ENCODE results near the gene SLC10A1. TPM values are rescaled to one million over a fixed set of nuclear protein-coding genes. Genes with fewer than 3 reads are reported as not detected.
A peak's percentile ranks its signal among the peaks of the same experiment; 100 is the strongest.

The SLC10A1 gene
- total RNA-seq, 2 experiments from 2014 or later: not detected

DNA sequence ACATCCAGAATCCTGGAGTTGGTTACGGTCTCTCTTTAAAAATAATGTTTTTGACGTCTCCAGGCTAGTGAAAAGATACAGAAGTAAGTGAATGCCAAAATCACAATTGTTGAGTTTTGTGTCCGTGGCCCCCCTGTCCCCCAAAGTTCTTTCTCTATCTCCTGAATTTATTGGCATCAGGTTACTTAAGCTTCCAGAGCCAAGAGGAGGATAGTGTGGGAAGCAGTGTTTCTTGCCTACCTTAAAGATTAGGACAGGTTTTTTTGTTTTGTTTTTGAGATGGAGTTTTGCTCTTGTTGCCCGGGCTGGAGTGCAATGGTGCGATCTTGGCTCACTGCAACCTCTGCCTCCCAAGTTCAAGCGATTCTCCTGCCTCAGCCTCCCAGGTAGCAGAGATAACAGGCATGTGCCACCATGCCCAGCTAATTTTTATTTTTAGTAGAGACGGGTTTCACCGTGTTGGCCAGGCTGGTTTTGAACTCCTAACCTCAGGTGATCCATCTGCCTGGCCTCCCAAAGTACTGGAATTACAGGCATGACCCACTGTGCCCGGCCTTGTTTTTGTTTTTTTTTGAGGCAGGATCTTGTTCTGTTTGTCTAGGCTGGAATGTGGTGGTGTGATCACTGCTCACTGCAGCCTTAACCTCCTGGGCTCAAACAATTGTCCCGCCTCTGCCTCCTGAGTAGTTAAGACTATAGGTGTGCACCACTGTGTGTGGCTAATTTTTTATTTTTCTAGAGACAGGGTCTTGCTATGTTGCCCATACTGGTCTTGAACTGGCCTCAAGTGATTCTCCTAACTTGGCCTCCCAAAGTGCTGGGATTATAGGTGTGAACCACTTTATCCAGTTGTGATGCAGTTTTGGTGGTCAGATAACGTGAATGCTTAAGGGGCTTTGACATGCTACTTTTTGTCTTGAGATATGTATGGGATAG is 24.7 kb downstream of the SLC10A1 start:
- POLR2A ChIA-PET: interaction anchor here (0.8 kb wide), 1 partner anchor 33 kb away, joined by 3 read pairs; no protein-coding TSS in a partner anchor
- H3K27ac Mint-ChIP-seq: no peak overlapping the region
- no peaks in the 10 kb centered on the region for H3K9me3 Mint-ChIP-seq
- no peaks in the 10 kb centered on the region for H3K27me3 Mint-ChIP-seq
- peaks cover 80% of the 10 kb centered on the region for H3K36me3 Mint-ChIP-seq
- H3K4me3 Mint-ChIP-seq: no peak overlapping the region
- no peak for DNase-seq
- H3K4me1 Mint-ChIP-seq: peaks cover 62% of the 10 kb centered on the region
- ATAC-seq (ENCODE audit: low read depth): no peak

DNA sequence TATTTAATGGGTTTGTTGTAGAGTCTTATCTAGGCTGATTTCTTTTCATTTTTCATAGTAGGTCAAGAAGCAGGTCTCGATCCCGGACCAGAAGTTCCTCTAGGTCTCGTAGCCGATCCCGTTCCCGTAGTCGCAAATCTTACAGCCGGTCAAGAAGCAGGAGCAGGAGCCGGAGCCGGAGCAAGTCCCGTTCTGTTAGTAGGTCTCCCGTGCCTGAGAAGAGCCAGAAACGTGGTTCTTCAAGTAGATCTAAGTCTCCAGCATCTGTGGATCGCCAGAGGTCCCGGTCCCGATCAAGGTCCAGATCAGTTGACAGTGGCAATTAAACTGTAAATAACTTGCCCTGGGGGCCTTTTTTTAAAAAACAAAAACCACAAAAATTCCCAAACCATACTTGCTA is 25.9 kb downstream of the SLC10A1 start:
- ATAC-seq (ENCODE audit: low read depth) (no peak), DNase-seq (no peak)
- no peak overlapping the region for H3K27ac Mint-ChIP-seq
- no peak overlapping the region for H3K4me3 Mint-ChIP-seq
- no peaks in the 10 kb centered on the region for H3K27me3 Mint-ChIP-seq
- H3K4me1 Mint-ChIP-seq: peaks cover 58% of the 10 kb centered on the region
- POLR2A ChIA-PET: interaction anchor here (0.8 kb wide), 1 partner anchor 32 kb away, joined by 3 read pairs; no protein-coding TSS in a partner anchor
- peaks cover 68% of the 10 kb centered on the region for H3K36me3 Mint-ChIP-seq
- H3K9me3 Mint-ChIP-seq: no peaks in the 10 kb centered on the region

GRCh38 chr14:69770559-69770958 is 26.5 kb downstream of the SLC10A1 start:
- H3K9me3 Mint-ChIP-seq: peaks cover 2% of the 10 kb centered on the region
- H3K36me3 Mint-ChIP-seq: peaks cover 62% of the 10 kb centered on the region
- no peak overlapping the region for H3K4me3 Mint-ChIP-seq
- no peak overlapping the region for H3K27ac Mint-ChIP-seq
- H3K4me1 Mint-ChIP-seq: peaks cover 57% of the 10 kb centered on the region
- POLR2A ChIA-PET: no interaction called here
- no peaks in the 10 kb centered on the region for H3K27me3 Mint-ChIP-seq
- DNase-seq (no peak), ATAC-seq (ENCODE audit: low read depth) (no peak)

- no peak for ATAC-seq (ENCODE audit: low read depth)
Measured at GRCh38 chr14:69769623-69770022, 27.4 kb downstream of the SLC10A1 start.

DNA sequence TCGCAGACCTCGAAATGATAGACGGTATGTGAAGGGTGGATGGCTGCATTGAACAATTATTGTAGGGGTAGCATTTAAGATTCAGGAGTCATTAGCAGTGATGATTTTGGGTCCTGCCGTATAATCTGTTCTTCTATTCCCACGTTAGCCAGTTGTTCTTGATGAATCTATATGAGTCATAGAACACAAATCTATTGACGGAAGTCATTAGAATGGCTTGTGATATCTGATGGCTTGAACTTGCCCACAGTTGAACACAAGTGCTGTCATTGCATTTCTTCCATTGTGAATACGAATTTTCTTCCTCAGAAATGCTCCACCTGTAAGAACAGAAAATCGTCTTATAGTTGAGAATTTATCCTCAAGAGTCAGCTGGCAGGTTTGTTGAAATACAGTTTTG is 28.2 kb downstream of the SLC10A1 start:
- H3K36me3 Mint-ChIP-seq: peaks cover 55% of the 10 kb centered on the region
- POLR2A ChIA-PET: interaction anchor here (0.5 to 1.3 kb wide), 2 partner anchors 10 to 130 kb away, joined by 3 read pairs; no protein-coding TSS in a partner anchor
- H3K4me1 Mint-ChIP-seq: peaks cover 58% of the 10 kb centered on the region
- H3K27ac Mint-ChIP-seq: peak overlapping the region; percentile 99
- H3K9me3 Mint-ChIP-seq: peaks cover 5% of the 10 kb centered on the region
- DNase-seq (no peak), ATAC-seq (ENCODE audit: low read depth) (no peak)
- H3K4me3 Mint-ChIP-seq: peak overlapping the region; percentile 96
- no peaks in the 10 kb centered on the region for H3K27me3 Mint-ChIP-seq

More at GRCh38 chr14:69769623-69770022, 27.4 kb downstream of the SLC10A1 start:
- no peak for DNase-seq
- Mint-ChIP-seq H3K4me3 (peak overlapping the region; percentile 44), H3K36me3 (peaks cover 57% of the 10 kb centered on the region), H3K9me3 (peaks cover 2% of the 10 kb centered on the region), H3K27me3 (no peaks in the 10 kb centered on the region), H3K4me1 (peaks cover 53% of the 10 kb centered on the region), H3K27ac (no peak overlapping the region)
- POLR2A ChIA-PET: interaction anchor here (0.5 kb wide), 1 partner anchor 131 kb away, joined by 3 read pairs; no protein-coding TSS in a partner anchor

- Mint-ChIP-seq H3K4me3 (peak overlapping the region; percentile 96), H3K27me3 (no peaks in the 10 kb centered on the region), H3K36me3 (peaks cover 44% of the 10 kb centered on the region), H3K9me3 (peaks cover 5% of the 10 kb centered on the region), H3K27ac (peak overlapping the region; percentile 99), H3K4me1 (peaks cover 55% of the 10 kb centered on the region)
- DNase-seq: peak; percentile 95
- peak; percentile 71 for ATAC-seq (ENCODE audit: low read depth)
- POLR2A ChIA-PET: interaction anchor here (1.0 to 2.8 kb wide), 15 partner anchors 8 to 1042 kb away, joined by 3 to 21 read pairs (median 5); partner anchors contain the start of genes ERH, MAP3K9, SLC39A9 and SUSD6
Measured at GRCh38 chr14:69767369-69767999, 29.6 kb downstream of the SLC10A1 start.

- H3K4me3 Mint-ChIP-seq: peak within 1 kb of the TSS; percentile 96
- peak; percentile 93 for DNase-seq
- POLR2A ChIA-PET: interaction anchor here (0.6 to 2.8 kb wide), 19 partner anchors 11 to 1042 kb away, joined by 3 to 21 read pairs (median 4); partner anchors contain the start of genes ERH, MAP3K9, SLC39A9 and SUSD6
- no peaks in the 10 kb centered on the region for H3K27me3 Mint-ChIP-seq
- peaks cover 5% of the 10 kb centered on the region for H3K9me3 Mint-ChIP-seq
- ATAC-seq (ENCODE audit: low read depth): peak; percentile 81
- peaks cover 56% of the 10 kb centered on the region for H3K4me1 Mint-ChIP-seq
- peak within 1 kb of the TSS; percentile 99 for H3K27ac Mint-ChIP-seq
- peaks cover 39% of the 10 kb centered on the region for H3K36me3 Mint-ChIP-seq
Measured at GRCh38 chr14:69766984-69767368, 30.1 kb downstream of the SLC10A1 start, which contains the start of gene SRSF5. SRSF5 (plus strand) TSS chr14:69767142; CDS start chr14:69768157, 1,015 bp downstream.

- Mint-ChIP-seq H3K27ac (peak overlapping the region; percentile 32), H3K4me3 (no peak overlapping the region), H3K9me3 (peaks cover 5% of the 10 kb centered on the region), H3K27me3 (no peaks in the 10 kb centered on the region), H3K4me1 (peaks cover 42% of the 10 kb centered on the region), H3K36me3 (peaks cover 17% of the 10 kb centered on the region)
- DNase-seq (no peak), ATAC-seq (ENCODE audit: low read depth) (no peak)
- POLR2A ChIA-PET: no interaction called here
Measured at GRCh38 chr14:69763761-69764510, 33.1 kb downstream of the SLC10A1 start.

DNA sequence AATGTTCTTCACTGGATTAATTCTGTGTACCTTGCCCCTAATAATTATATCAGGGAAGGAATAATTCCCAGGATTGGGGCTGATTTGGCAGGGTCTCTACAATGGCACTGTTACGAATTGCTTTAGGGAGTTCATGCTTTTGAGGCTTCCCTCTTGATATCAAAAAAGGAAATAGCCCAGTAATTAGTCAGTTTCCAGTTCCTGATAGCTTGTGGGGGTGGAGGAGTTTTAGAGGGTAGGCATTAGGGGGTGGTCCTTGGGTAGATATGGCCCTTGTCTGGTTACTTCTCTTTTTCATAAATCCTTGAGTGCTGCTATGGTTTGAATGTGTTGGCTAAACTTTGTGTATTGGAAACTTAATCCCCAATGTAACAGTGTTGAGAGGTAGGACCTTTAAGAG is 36.2 kb downstream of the SLC10A1 start:
- Mint-ChIP-seq H3K4me3 (no peak overlapping the region), H3K9me3 (peaks cover 5% of the 10 kb centered on the region), H3K4me1 (peaks cover 22% of the 10 kb centered on the region), H3K27me3 (no peaks in the 10 kb centered on the region), H3K36me3 (peaks cover 3% of the 10 kb centered on the region), H3K27ac (no peak overlapping the region)
- POLR2A ChIA-PET: no interaction called here
- DNase-seq: no peak
- ATAC-seq (ENCODE audit: low read depth): no peak

DNA sequence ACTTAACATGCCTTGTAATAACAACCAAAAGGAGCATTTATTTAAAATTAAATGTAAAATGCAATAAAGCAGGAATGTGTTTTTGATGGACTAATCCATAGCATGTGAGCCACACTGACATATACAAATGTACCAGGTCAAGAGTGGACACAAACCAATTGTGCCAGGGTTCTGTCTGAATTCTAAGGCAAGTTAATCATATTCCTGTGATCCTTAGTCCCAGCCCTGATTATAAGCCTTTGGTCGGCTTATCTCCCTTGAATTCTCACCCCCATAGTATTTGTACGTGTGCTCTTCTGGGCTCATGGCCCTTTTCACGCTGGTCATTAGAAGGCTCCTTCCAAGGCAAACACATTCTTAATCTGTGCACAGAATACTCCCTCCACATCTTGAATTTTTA is 40.7 kb downstream of the SLC10A1 start:
- ATAC-seq (ENCODE audit: low read depth) (no peak), DNase-seq (no peak)
- Mint-ChIP-seq H3K4me1 (peaks cover 10% of the 10 kb centered on the region), H3K9me3 (peaks cover 1% of the 10 kb centered on the region), H3K27me3 (no peaks in the 10 kb centered on the region), H3K27ac (no peak overlapping the region), H3K36me3 (no peaks in the 10 kb centered on the region), H3K4me3 (no peak overlapping the region)
- POLR2A ChIA-PET: interaction anchor here (3.6 kb wide), 1 partner anchor 11 kb away, joined by 21 read pairs; the partner anchor contains the start of gene SRSF5

DNA sequence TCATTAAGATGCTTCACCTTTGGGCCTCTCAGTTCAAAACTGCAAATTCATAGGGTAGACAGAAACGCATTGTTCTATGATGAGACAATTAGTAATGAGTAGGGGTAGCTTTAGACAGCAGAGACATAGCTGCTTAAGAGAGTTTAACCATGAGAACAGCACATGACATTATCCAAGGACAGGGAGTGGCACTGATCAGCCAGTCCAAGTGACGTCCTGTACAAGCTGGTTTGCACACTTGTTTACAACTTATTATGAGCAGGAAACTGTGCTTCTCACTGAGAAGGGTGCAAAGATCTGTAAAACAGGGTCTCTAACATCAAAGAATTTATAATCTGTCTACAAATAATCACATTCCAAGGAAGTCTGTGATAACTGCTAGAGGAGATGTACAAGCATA is 41.3 kb downstream of the SLC10A1 start:
- H3K27ac Mint-ChIP-seq: peak overlapping the region; percentile 85
- H3K4me3 Mint-ChIP-seq: no peak overlapping the region

GRCh38 chr14:69755296-69755695 is 41.7 kb downstream of the SLC10A1 start:
- no peak for ATAC-seq (ENCODE audit: low read depth)
- Mint-ChIP-seq H3K9me3 (peaks cover 1% of the 10 kb centered on the region), H3K36me3 (no peaks in the 10 kb centered on the region), H3K27ac (peak overlapping the region; percentile 85), H3K4me1 (peaks cover 7% of the 10 kb centered on the region), H3K4me3 (no peak overlapping the region), H3K27me3 (no peaks in the 10 kb centered on the region)
- no peak for DNase-seq
- POLR2A ChIA-PET: interaction anchor here (0.6 to 3.6 kb wide), 2 partner anchors 12 to 41 kb away, joined by 3 to 21 read pairs; partner anchors contain the start of gene SRSF5

More for the DNA sequence above, 41.3 kb downstream of the SLC10A1 start:
- POLR2A ChIA-PET: interaction anchor here (3.6 kb wide), 1 partner anchor 11 kb away, joined by 21 read pairs; the partner anchor contains the start of gene SRSF5
- no peaks in the 10 kb centered on the region for H3K36me3 Mint-ChIP-seq
- no peaks in the 10 kb centered on the region for H3K27me3 Mint-ChIP-seq
- H3K4me1 Mint-ChIP-seq: peaks cover 7% of the 10 kb centered on the region
- DNase-seq (no peak), ATAC-seq (ENCODE audit: low read depth) (no peak)
- peaks cover 1% of the 10 kb centered on the region for H3K9me3 Mint-ChIP-seq
